ENCODE measurements around the gene PATJ.
"Not testable (repeated sequence)": the region's sequence is repeated elsewhere in the genome, so short reads cannot be mapped to it uniquely, and the experiment has no call there.

Gene PATJ

GRCh38 chr1:61819421-61819820, 77.1 kb downstream of the PATJ start:
- no peak for DNase-seq

GRCh38 chr1:61825393-61825792, 83.1 kb downstream of the PATJ start:
- DNase-seq, result no peak

GRCh38 chr1:61828805-61829204, 86.5 kb downstream of the PATJ start:
- no peak for DNase-seq

- DNase-seq, result no peak
These were observed 94.4 kb downstream of the PATJ start for GRCh38 chr1:61836649-61837048.

GRCh38 chr1:61837607-61838006, 95.3 kb downstream of the PATJ start:
- DNase-seq, result not testable (repeated sequence)

- no peak for DNase-seq
These were observed 97.4 kb downstream of the PATJ start for GRCh38 chr1:61839679-61840078.

GRCh38 chr1:61842036-61842435, 99.8 kb downstream of the PATJ start:
- no peak for DNase-seq

- DNase-seq, result no peak
These were observed 100.7 kb downstream of the PATJ start for GRCh38 chr1:61842863-61843514.

GRCh38 chr1:61844006-61844405, 101.7 kb downstream of the PATJ start:
- DNase-seq, result no peak

- not testable (repeated sequence) for DNase-seq
These were observed 102.4 kb downstream of the PATJ start for GRCh38 chr1:61844664-61845063.

- DNase-seq, result no peak
These were observed 109.0 kb downstream of the PATJ start for GRCh38 chr1:61851235-61851634.

- peak; percentile 69 for DNase-seq
These were observed 109.8 kb downstream of the PATJ start for GRCh38 chr1:61851849-61852669.

GRCh38 chr1:61852670-61853015, 110.4 kb downstream of the PATJ start:
- DNase-seq, result no peak

- peak; percentile 24 for DNase-seq
These were observed 111.3 kb downstream of the PATJ start for GRCh38 chr1:61853583-61853982.

- no peak for DNase-seq
These were observed 122.2 kb downstream of the PATJ start for GRCh38 chr1:61864489-61864888.

- DNase-seq, result no peak
These were observed 123.5 kb downstream of the PATJ start for GRCh38 chr1:61865646-61866220.

GRCh38 chr1:61869691-61870109, 127.4 kb downstream of the PATJ start:
- no peak for DNase-seq

- DNase-seq, result no peak
These were observed 129.9 kb downstream of the PATJ start for GRCh38 chr1:61872206-61872605.

GRCh38 chr1:61873581-61873980, 131.3 kb downstream of the PATJ start:
- no peak for DNase-seq

GRCh38 chr1:61873994-61874393, 131.7 kb downstream of the PATJ start:
- DNase-seq, result no peak

- DNase-seq, result no peak
These were observed 132.9 kb downstream of the PATJ start for GRCh38 chr1:61875198-61875597.

GRCh38 chr1:61879887-61880474, 137.7 kb downstream of the PATJ start:
- not testable (repeated sequence) for DNase-seq

- peak; percentile 24 for DNase-seq
These were observed 145.0 kb downstream of the PATJ start for GRCh38 chr1:61887076-61887867.

Measured in SHP77 treated with DMSO at 0.1 percent for 48 hours (cell line).